Thoracic aorta (tissue), 2 donors: ENCODE results near the gene PLCXD3. TPM values are rescaled to one million over a fixed set of nuclear protein-coding genes. Genes with fewer than 3 reads are reported as not detected.

ENCODE experiments used
- ATAC-seq: fragments of 150-250 bp; one replicate; pipeline ENCODE4 v1.8.0; 2017; ENCODE audit warnings: low read depth; ENCODE audit not compliant: insufficient number of reproducible peaks, low FRiP score
- DNase-seq: peaks from one replicate; pipeline ENCODE4 v3.0.0-alpha.2; 2020; ENCODE audit warnings: low spot score
- H3K27ac ChIP-seq, 2 donors: fragments of 200-600 bp; sonication (generic); 1 replicate in 1 of 2; 2 replicates in 1 of 2; pipeline ENCODE4 v1.5.1; 2016; ENCODE audit warnings: mild to moderate bottlenecking in 2 of 2, moderate library complexity in 2 of 2
- H3K27me3 ChIP-seq: fragments of 200-600 bp; sonication (generic); replicated peaks from 2 replicates; pipeline ENCODE4 v1.6.0; 2016; ENCODE audit warnings: mild to moderate bottlenecking; ENCODE audit not compliant: insufficient read depth
- H3K36me3 ChIP-seq: fragments of 200-600 bp; sonication (generic); one replicate; pipeline ENCODE4 v1.5.1; 2016
- H3K4me1 ChIP-seq, 2 donors: fragments of 200-600 bp; sonication (generic); 1 replicate in 1 of 2; 2 replicates in 1 of 2; pipeline versions ENCODE4 v1.5.1 to v1.6.0; 2016; ENCODE audit warnings: low read depth in 2 of 2, mild to moderate bottlenecking in 1 of 2; ENCODE audit not compliant: control insufficient read depth in 1 of 2
- H3K4me3 ChIP-seq: fragments of 200-600 bp; sonication (generic); 2 replicates; pipeline ENCODE4 v1.5.1; 2016; ENCODE audit warnings: mild to moderate bottlenecking
- H3K9me3 ChIP-seq: fragments of 200-600 bp; sonication (generic); 2 replicates; pipeline ENCODE4 v1.5.1; 2016
- total RNA-seq, 2 donors: library from RNA; depleted of rRNA; stranded (reverse); fragments of >200 nt; gene quantifications; one replicate each; pipeline versions ENCODE4 v1.1.0 to v1.2.3, GENCODE V29; 2016
- TF ChIP-seq, protein P1 (sequence below): fragments of 200-600 bp; sonication (generic); IDR thresholded peaks from one replicate; pipeline ENCODE4 v1.5.1; 2019; ENCODE audit warnings: antibody characterized with exemption

Gene PLCXD3
- total RNA-seq, 2 donors from 2014 or later: 4.3 to 5.9 TPM

DNA sequence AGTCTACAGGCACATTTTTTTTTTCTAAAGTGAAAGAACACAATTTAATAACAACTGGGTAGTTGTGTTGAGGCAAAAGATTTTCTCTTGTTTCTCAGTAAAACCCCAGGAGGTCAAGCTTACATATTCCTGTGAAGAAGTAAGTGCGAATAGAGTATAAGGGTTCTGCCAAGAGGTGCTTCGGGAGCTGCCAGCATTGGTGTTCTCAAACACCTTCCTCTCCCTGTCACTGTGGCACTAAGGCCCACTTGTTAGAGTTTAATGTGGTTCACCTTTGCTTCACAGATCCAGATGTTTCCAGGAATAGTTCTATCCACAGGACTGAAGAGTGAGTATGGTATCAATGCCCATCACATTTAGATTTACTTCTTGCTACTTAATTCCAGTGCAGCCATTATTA is 205.3 kb downstream of the PLCXD3 start:
- DNase-seq (no peak), ATAC-seq (no peak)
- Histone ChIP-seq H3K36me3 (no peaks in the 10 kb centered on the region), H3K4me3 (no peak overlapping the region), H3K27me3 (no peaks in the 10 kb centered on the region), H3K9me3 (no peaks in the 10 kb centered on the region), H3K4me1 (no peaks in the 10 kb centered on the region), H3K27ac (no peak overlapping the region)
- TF ChIP-seq, protein P1, sequence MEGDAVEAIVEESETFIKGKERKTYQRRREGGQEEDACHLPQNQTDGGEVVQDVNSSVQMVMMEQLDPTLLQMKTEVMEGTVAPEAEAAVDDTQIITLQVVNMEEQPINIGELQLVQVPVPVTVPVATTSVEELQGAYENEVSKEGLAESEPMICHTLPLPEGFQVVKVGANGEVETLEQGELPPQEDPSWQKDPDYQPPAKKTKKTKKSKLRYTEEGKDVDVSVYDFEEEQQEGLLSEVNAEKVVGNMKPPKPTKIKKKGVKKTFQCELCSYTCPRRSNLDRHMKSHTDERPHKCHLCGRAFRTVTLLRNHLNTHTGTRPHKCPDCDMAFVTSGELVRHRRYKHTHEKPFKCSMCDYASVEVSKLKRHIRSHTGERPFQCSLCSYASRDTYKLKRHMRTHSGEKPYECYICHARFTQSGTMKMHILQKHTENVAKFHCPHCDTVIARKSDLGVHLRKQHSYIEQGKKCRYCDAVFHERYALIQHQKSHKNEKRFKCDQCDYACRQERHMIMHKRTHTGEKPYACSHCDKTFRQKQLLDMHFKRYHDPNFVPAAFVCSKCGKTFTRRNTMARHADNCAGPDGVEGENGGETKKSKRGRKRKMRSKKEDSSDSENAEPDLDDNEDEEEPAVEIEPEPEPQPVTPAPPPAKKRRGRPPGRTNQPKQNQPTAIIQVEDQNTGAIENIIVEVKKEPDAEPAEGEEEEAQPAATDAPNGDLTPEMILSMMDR: no peak

DNA sequence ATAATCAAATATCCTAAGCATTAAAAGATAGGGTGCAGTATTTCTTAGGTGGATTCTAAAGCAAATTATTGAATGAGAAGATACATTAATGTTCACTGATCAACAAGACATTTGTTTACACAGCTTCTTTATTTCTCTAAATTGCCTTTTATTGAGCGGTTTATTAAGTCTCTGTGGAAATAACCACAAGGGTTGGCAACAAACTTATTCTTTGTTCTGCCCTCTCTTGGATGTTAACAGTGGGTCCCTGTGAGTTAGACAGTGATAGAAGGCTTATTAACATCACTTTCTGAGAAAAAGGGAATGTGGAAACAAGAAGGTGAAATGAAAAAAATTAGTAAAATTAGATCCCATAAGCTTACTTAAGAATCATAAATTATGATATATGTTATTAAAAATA is 214.3 kb downstream of the PLCXD3 start:
- Histone ChIP-seq H3K4me1 (no peaks in the 10 kb centered on the region), H3K27ac (no peak overlapping the region), H3K9me3 (no peaks in the 10 kb centered on the region), H3K36me3 (no peaks in the 10 kb centered on the region), H3K27me3 (no peaks in the 10 kb centered on the region), H3K4me3 (no peak overlapping the region)
- no peak for ATAC-seq
- TF ChIP-seq, protein P1: no peak
- no peak for DNase-seq

DNA sequence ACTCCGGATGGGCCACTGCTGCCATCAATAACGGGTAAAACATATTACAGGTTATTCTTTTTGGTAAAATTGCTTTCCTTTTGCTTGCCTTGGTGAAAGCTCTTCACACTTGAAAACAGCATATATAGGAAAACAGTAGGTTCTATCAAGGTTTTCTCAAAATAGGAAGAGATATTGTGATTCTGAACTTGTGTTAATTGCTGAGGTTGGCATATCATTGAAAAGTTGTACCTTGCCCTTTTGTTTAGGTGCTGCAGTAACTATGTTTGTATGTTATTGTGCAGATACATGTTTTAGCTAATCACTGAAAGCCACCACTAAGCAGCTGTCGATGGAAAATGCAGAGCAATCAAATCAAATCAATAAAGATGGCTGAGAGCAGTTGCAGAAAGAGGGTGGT is 219.1 kb downstream of the PLCXD3 start:
- TF ChIP-seq, protein P1: no peak
- Histone ChIP-seq H3K4me1 (peaks cover 0 to 3% of the 10 kb centered on the region in 2 donors), H3K4me3 (no peak overlapping the region), H3K36me3 (no peaks in the 10 kb centered on the region), H3K27me3 (no peaks in the 10 kb centered on the region), H3K27ac (no peak overlapping the region), H3K9me3 (no peaks in the 10 kb centered on the region)
- ATAC-seq (no peak), DNase-seq (no peak)

DNA sequence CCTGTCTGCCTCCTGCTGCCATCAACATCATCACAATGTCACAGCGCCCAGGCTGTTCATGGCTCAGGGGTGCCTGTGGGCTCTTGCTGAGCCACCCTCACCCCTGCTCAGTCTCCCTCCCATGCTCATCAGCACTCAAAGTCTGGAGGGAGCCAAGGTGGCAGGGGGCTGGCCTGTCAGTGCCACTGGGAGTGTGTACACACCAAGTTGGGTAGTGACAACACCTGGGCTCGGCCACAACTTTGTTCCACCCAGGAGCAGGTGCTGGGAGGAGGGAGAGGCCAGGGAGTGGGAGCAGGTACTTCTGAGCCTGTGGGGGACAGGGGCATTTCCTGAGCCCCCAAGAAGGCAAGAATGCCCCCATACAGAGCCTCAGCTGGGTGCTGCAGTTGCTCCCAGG is 219.6 kb downstream of the PLCXD3 start:
- no peak overlapping the region for H3K4me3 ChIP-seq
- ATAC-seq: no peak

DNA sequence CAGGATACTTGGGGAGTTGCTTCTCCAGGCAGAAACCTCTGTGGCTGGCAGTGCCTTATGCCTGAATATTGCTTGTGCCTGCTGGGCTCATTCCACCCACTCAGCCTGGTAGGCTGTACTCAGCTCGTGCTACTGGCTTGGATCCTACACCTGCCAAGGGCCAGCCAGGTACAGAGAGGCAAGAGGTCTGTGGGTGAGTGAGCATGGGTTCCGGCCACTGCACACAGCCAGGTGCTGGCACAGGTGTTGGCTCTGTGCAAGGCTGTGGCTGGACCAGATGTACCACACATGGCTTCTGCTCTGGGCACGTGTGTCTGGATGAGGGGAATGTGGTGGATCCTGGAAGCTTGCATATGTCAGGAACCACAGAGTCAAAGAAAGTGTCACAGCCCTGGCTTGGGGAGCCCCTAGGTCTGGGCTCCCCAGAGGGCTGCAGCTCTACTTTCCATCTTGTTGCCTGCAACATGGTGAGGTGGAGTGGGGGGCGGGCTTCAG is 220.4 kb downstream of the PLCXD3 start:
- no peak overlapping the region for H3K4me3 ChIP-seq
- H3K27ac ChIP-seq: no peak overlapping the region
- ATAC-seq: no peak
- H3K4me1 ChIP-seq: peaks cover 0 to 10% of the 10 kb centered on the region in 2 donors
- no peak for DNase-seq
- TF ChIP-seq, protein P1: no peak
- no peaks in the 10 kb centered on the region for H3K27me3 ChIP-seq
- H3K9me3 ChIP-seq: no peaks in the 10 kb centered on the region
- no peaks in the 10 kb centered on the region for H3K36me3 ChIP-seq

More for the DNA sequence above, 219.6 kb downstream of the PLCXD3 start:
- Histone ChIP-seq H3K36me3 (no peaks in the 10 kb centered on the region), H3K27me3 (no peaks in the 10 kb centered on the region), H3K27ac (no peak overlapping the region), H3K4me1 (peaks cover 0 to 8% of the 10 kb centered on the region in 2 donors), H3K9me3 (no peaks in the 10 kb centered on the region)
- TF ChIP-seq, protein P1: no peak
- DNase-seq: no peak
